Keratinocyte (primary cell): ENCODE results near the gene TRIP12. TPM values are rescaled to one million over a fixed set of nuclear protein-coding genes. Genes with fewer than 3 reads are reported as not detected.
"Not testable (repeated sequence)": the region's sequence is repeated elsewhere in the genome, so short reads cannot be mapped to it uniquely, and the experiment has no call there.

ENCODE experiments used
- DNase-seq: peaks from one replicate; pipeline ENCODE4 v3.0.0-alpha.2; 2011; ENCODE audit warnings: low read depth, missing footprints, low spot score
- FAIRE-seq: peaks from 2 replicates; lab custom pipeline; 2011; peaks lifted over from hg19 to GRCh38; lab: Jason Lieb, UNC
- H2AFZ ChIP-seq: 2 replicates; pipeline ENCODE4 v1.6.0; 2012; ENCODE audit warnings: low read length, control low read depth, inconsistent platforms; ENCODE audit not compliant: control insufficient read depth
- H3K27ac ChIP-seq: 2 replicates; pipeline ENCODE4 v1.5.1; 2011; ENCODE audit warnings: low read length; ENCODE audit not compliant: control insufficient read depth, insufficient read depth
- H3K27me3 ChIP-seq: 3 replicates; pipeline ENCODE4 v1.6.0; 2011; ENCODE audit warnings: low read length; ENCODE audit not compliant: control insufficient read depth, insufficient read depth; ENCODE audit errors: extremely low read depth
- H3K36me3 ChIP-seq, 2 experiments: 2 replicates in 1 of 2; 3 replicates in 1 of 2; pipeline ENCODE4 v1.5.1; 2011; ENCODE audit warnings: low read length in 2 of 2, mild to moderate bottlenecking in 1 of 2; ENCODE audit not compliant: control insufficient read depth in 2 of 2, insufficient read depth in 2 of 2; ENCODE audit errors: extremely low read depth in 1 of 2
- H3K4me1 ChIP-seq: 3 replicates; pipeline ENCODE4 v1.5.1; 2011; ENCODE audit warnings: low read length; ENCODE audit not compliant: control insufficient read depth, insufficient read depth; ENCODE audit errors: extremely low read depth
- H3K4me2 ChIP-seq: 3 replicates; pipeline ENCODE4 v1.6.0; 2011; ENCODE audit warnings: low read depth, low read length; ENCODE audit not compliant: control insufficient read depth, insufficient read depth; ENCODE audit errors: extremely low read depth
- H3K4me3 ChIP-seq, 3 experiments: fragments of 200-600 bp in 1 of 3; sonication (generic) in 1 of 3; 2 replicates in 2 of 3; 3 replicates in 1 of 3; pipeline ENCODE4 v1.5.1; 2011 to 2016; ENCODE audit warnings: low read length in 3 of 3, mild to moderate bottlenecking in 3 of 3, control low read depth in 2 of 3, inconsistent platforms in 1 of 3, low read depth in 1 of 3, mixed read lengths in 1 of 3, mixed run types in 1 of 3, moderate library complexity in 1 of 3; ENCODE audit not compliant: control insufficient read depth in 2 of 3, insufficient read depth in 2 of 3; ENCODE audit errors: extremely low read depth in 1 of 3
- H3K79me2 ChIP-seq: 2 replicates; pipeline ENCODE4 v1.6.0; 2012; ENCODE audit warnings: low read length; ENCODE audit not compliant: control insufficient read depth, insufficient read depth
- H3K9ac ChIP-seq: 3 replicates; pipeline ENCODE4 v1.6.0; 2011; ENCODE audit warnings: low read length; ENCODE audit not compliant: control insufficient read depth, insufficient read depth; ENCODE audit errors: extremely low read depth
- H3K9me1 ChIP-seq: 3 replicates; pipeline ENCODE4 v1.6.0; 2011; ENCODE audit warnings: low read length; ENCODE audit not compliant: control insufficient read depth, insufficient read depth; ENCODE audit errors: extremely low read depth
- H3K9me3 ChIP-seq: 2 replicates; pipeline ENCODE4 v1.5.1; 2012; ENCODE audit warnings: low read depth, low read length; ENCODE audit not compliant: control insufficient read depth
- H4K20me1 ChIP-seq: 3 replicates; pipeline ENCODE4 v1.6.0; 2011; ENCODE audit warnings: low read length; ENCODE audit not compliant: control insufficient read depth, insufficient read depth; ENCODE audit errors: extremely low read depth
- CTCF ChIP-seq, 3 experiments: IDR thresholded peaks in 1 of 3; conservative IDR thresholded peaks in 1 of 3; optimal IDR thresholded peaks in 1 of 3; 2 replicates in 2 of 3; 3 replicates in 1 of 3; pipeline versions ENCODE3 to v1.5.1; 2011; ENCODE audit warnings: low read length in 3 of 3, mild to moderate bottlenecking in 3 of 3, moderate library complexity in 2 of 3, control low read depth in 1 of 3, inconsistent platforms in 1 of 3; ENCODE audit not compliant: insufficient read depth in 2 of 3; ENCODE audit errors: extremely low read depth in 1 of 3
- EZH2 ChIP-seq: IDR thresholded peaks from one replicate; pipeline ENCODE4 v1.6.1; 2012; ENCODE audit warnings: inconsistent platforms, mild to moderate bottlenecking, low read length, moderate library complexity
- dilution Hi-C: fragments of 300-500 bp; cut with MboI; formaldehyde crosslinking; loops from one replicate; pipeline ENCODE4 v1.7.0; 2020; ENCODE audit warnings: low sequenced_read_pairs; ENCODE audit not compliant: extremely low pct_ligation_motif_present
- polyA plus RNA-seq, 5 experiments: library from polyadenylated mRNA; depleted of rRNA in 3 of 5; stranded (reverse) in 3 of 5; stranded (forward) in 1 of 5; unstranded in 1 of 5; fragments of >200 nt; gene quantifications; 1 replicate in 1 of 5; 2 replicates in 3 of 5; 3 replicates in 1 of 5; pipeline versions ENCODE4 v1.2.1 to v1.2.3, GENCODE V29; 2011 to 2012; ENCODE audit warnings: missing spikeins in 2 of 5, low read depth in 1 of 5, low replicate concordance in 1 of 5

TRIP12 gene
- polyA plus RNA-seq, 1 donor (not counting 4 experiments of a cell fraction or from before 2014, with no cell fraction given) = 123 TPM

GRCh38 chr2:229725716-229726574 is 195.9 kb downstream of the TRIP12 start:
- Histone ChIP-seq H3K79me2 (no peaks in the 10 kb centered on the region), H3K9me1 (no peaks in the 10 kb centered on the region), H3K9me3 (no peaks in the 10 kb centered on the region), H3K4me2 (no peak overlapping the region), H3K27me3 (no peaks in the 10 kb centered on the region), H3K4me1 (no peaks in the 10 kb centered on the region), H3K27ac (no peak overlapping the region), H3K4me3 (no peak overlapping the region), H2AFZ (no peak overlapping the region), H3K36me3 (no peaks in the 10 kb centered on the region), H4K20me1 (no peaks in the 10 kb centered on the region), H3K9ac (no peak overlapping the region)
- dilution Hi-C loops = no loop called here
- TF ChIP-seq CTCF (optimal IDR thresholded peaks at IDR 0.05 in 1 of 3, IDR thresholded peaks at IDR 0.05 in 1 of 3, conservative IDR thresholded peaks at IDR 0.05 in 1 of 3; ENCODE audit: extremely low read depth in 1 of 3, insufficient read depth in 2 of 3, low read length in 3 of 3) (no peak), EZH2 (no peak)
- no peak for DNase-seq
- no peak for FAIRE-seq

GRCh38 chr2:229723192-229723591 is 198.6 kb downstream of the TRIP12 start:
- dilution Hi-C loops, H3K9ac ChIP-seq, H3K4me2 ChIP-seq, DNase-seq, H2AFZ ChIP-seq, FAIRE-seq, H3K27me3 ChIP-seq, H3K79me2 ChIP-seq, H3K4me1 ChIP-seq, H4K20me1 ChIP-seq, H3K4me3 ChIP-seq, H3K27ac ChIP-seq, H3K36me3 ChIP-seq, H3K9me3 ChIP-seq, H3K9me1 ChIP-seq: not testable (repeated sequence)
